Measurements from ENCODE around the gene ABLIM1.

GRCh38 chr10:114561008-114561523 is 97.0 kb downstream of the ABLIM1 start:
- TF ChIP-seq POLR2A (IDR thresholded peaks at IDR 0.05) (no peak), POLR2AphosphoS5 (IDR thresholded peaks at IDR 0.05) (no peak), CTCF (IDR thresholded peaks at IDR 0.05) (no peak)
